HepG2 (cell line): ENCODE data around the gene FCRL5.

Experiments used
- KDM3A ChIP-seq: IDR thresholded peaks from 2 replicates; pipeline ENCODE4 v1.6.1; 2018; ENCODE audit warnings: low read depth, missing compliant biosample characterization
- MAZ ChIP-seq, 2 experiments: sonication (generic) in 1 of 2; formaldehyde crosslinking in 1 of 2; IDR thresholded peaks; 2 replicates each; pipeline versions ENCODE4 v1.5.0 to v1.6.1; 2012 to 2020; ENCODE audit warnings: low read depth in 2 of 2, mild to moderate bottlenecking in 2 of 2, borderline replicate concordance in 1 of 2, improper control_type of control experiment in 1 of 2, low read length in 1 of 2, missing genetic modification reagents in 1 of 2, moderate library complexity in 1 of 2
- U2AF2 ChIP-seq: fragments of 200-400 bp; formaldehyde crosslinking; IDR thresholded peaks from 2 replicates; pipeline ENCODE4 v1.6.1; 2017; ENCODE audit warnings: low read depth, mild to moderate bottlenecking, low read length
- YY1 ChIP-seq: IDR thresholded peaks from 2 replicates; pipeline ENCODE4 v1.6.1; 2011; ENCODE audit warnings: low read length, low read depth, moderate library complexity, mild to moderate bottlenecking; ENCODE audit not compliant: insufficient read depth, insufficient replicate concordance
- ZNF614 ChIP-seq: IDR thresholded peaks from 2 replicates; pipeline ENCODE4 v1.6.1; 2018; ENCODE audit warnings: missing biosample characterization, missing genetic modification reagents, inconsistent platforms, borderline replicate concordance
- ZNF879 ChIP-seq: sonication (generic); formaldehyde crosslinking; IDR thresholded peaks from 2 replicates; pipeline ENCODE4 v1.8.1; 2023; ENCODE audit warnings: missing genetic modification reagents
- TF ChIP-seq, protein P1 (sequence below): sonication (generic); formaldehyde crosslinking; IDR thresholded peaks from 2 replicates; pipeline ENCODE4 v1.4.0; 2020; ENCODE audit warnings: low read depth, missing genetic modification reagents
- TF ChIP-seq, protein P2 (sequence below), 2 experiments: sonication (generic) in 1 of 2; formaldehyde crosslinking in 1 of 2; IDR thresholded peaks; 2 replicates each; pipeline versions ENCODE4 v1.6.1 to v1.9.0; 2014 to 2022; ENCODE audit warnings: antibody characterized with exemption in 1 of 2, borderline replicate concordance in 1 of 2, inconsistent platforms in 1 of 2, low read depth in 1 of 2, missing genetic modification reagents in 1 of 2
- TF ChIP-seq, protein P3 (sequence below): sonication (generic); formaldehyde crosslinking; IDR thresholded peaks from 2 replicates; pipeline ENCODE4 v1.8.1; 2022; ENCODE audit warnings: mild to moderate bottlenecking, missing genetic modification reagents
- TF ChIP-seq, protein P4 (sequence below): sonication (generic); formaldehyde crosslinking; IDR thresholded peaks from 2 replicates; pipeline ENCODE4 v1.5.0; 2020; ENCODE audit warnings: mild to moderate bottlenecking, low read depth, missing genetic modification reagents, borderline replicate concordance
- TF ChIP-seq, protein P5 (sequence below): sonication (generic); formaldehyde crosslinking; IDR thresholded peaks from 2 replicates; pipeline ENCODE4 v1.5.0; 2020; ENCODE audit warnings: mild to moderate bottlenecking, missing genetic modification reagents, moderate library complexity

DNA sequence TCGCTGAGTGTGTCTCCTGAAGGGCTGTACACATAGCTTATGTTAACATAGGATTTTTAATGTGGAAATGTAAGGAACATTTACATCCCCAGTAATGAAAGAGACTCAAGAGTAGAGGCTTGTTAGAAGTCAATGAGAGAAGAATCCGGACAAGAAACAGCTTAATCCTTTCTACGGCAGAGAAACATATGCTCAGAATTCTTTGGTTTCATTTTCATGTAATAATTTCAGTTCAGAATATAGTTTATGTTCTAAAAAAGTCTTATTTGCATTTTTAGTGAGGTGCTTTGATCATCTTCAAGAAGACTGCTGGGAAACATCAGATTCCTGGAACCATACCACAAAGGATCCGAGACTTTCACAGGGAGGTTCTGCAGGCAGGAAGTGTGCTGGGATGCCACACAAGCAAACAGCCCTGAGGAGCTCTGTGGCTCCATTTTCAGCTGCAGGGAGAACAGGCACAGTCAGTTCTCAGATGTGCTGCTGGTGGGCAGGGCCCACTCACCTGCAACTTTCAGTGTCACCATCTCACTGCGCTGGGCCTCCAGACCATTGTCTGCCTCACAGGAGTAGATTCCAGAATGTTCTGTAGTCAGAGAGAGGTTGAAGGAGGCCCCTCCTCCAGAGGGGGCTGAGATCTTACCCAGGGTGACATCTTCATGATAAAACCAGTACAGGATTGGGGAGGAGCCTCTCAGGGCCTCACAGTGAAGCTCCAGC is 28.4 kb downstream of the FCRL5 start:
- TF ChIP-seq, protein P1, sequence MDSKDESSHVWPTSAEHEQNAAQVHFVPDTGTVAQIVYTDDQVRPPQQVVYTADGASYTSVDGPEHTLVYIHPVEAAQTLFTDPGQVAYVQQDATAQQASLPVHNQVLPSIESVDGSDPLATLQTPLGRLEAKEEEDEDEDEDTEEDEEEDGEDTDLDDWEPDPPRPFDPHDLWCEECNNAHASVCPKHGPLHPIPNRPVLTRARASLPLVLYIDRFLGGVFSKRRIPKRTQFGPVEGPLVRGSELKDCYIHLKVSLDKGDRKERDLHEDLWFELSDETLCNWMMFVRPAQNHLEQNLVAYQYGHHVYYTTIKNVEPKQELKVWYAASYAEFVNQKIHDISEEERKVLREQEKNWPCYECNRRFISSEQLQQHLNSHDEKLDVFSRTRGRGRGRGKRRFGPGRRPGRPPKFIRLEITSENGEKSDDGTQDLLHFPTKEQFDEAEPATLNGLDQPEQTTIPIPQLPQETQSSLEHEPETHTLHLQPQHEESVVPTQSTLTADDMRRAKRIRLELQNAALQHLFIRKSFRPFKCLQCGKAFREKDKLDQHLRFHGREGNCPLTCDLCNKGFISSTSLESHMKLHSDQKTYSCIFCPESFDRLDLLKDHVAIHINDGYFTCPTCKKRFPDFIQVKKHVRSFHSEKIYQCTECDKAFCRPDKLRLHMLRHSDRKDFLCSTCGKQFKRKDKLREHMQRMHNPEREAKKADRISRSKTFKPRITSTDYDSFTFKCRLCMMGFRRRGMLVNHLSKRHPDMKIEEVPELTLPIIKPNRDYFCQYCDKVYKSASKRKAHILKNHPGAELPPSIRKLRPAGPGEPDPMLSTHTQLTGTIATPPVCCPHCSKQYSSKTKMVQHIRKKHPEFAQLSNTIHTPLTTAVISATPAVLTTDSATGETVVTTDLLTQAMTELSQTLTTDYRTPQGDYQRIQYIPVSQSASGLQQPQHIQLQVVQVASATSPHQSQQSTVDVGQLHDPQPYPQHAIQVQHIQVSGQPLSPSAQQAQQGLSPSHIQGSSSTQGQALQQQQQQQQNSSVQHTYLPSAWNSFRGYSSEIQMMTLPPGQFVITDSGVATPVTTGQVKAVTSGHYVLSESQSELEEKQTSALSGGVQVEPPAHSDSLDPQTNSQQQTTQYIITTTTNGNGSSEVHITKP (CRISPR knock-in tag): no peak
- TF ChIP-seq, protein P2, sequence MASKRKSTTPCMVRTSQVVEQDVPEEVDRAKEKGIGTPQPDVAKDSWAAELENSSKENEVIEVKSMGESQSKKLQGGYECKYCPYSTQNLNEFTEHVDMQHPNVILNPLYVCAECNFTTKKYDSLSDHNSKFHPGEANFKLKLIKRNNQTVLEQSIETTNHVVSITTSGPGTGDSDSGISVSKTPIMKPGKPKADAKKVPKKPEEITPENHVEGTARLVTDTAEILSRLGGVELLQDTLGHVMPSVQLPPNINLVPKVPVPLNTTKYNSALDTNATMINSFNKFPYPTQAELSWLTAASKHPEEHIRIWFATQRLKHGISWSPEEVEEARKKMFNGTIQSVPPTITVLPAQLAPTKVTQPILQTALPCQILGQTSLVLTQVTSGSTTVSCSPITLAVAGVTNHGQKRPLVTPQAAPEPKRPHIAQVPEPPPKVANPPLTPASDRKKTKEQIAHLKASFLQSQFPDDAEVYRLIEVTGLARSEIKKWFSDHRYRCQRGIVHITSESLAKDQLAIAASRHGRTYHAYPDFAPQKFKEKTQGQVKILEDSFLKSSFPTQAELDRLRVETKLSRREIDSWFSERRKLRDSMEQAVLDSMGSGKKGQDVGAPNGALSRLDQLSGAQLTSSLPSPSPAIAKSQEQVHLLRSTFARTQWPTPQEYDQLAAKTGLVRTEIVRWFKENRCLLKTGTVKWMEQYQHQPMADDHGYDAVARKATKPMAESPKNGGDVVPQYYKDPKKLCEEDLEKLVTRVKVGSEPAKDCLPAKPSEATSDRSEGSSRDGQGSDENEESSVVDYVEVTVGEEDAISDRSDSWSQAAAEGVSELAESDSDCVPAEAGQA (IDR thresholded peaks at IDR 0.05; ENCODE audit: low read depth): no peak
- TF ChIP-seq, protein P2 (CRISPR knock-in tag; IDR thresholded peaks at IDR 0.05; ENCODE audit: borderline replicate concordance): no peak
- TF ChIP-seq, protein P3, sequence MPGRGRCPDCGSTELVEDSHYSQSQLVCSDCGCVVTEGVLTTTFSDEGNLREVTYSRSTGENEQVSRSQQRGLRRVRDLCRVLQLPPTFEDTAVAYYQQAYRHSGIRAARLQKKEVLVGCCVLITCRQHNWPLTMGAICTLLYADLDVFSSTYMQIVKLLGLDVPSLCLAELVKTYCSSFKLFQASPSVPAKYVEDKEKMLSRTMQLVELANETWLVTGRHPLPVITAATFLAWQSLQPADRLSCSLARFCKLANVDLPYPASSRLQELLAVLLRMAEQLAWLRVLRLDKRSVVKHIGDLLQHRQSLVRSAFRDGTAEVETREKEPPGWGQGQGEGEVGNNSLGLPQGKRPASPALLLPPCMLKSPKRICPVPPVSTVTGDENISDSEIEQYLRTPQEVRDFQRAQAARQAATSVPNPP (CRISPR knock-in tag): no peak
- no peak for TF ChIP-seq MAZ (IDR thresholded peaks at IDR 0.05; ENCODE audit: borderline replicate concordance, low read depth, low read length)
- no peak for TF ChIP-seq MAZ (CRISPR knock-in tag; IDR thresholded peaks at IDR 0.05; ENCODE audit: low read depth)
- no peak for TF ChIP-seq ZNF879 (CRISPR knock-in tag)
- TF ChIP-seq ZNF614 (CRISPR knock-in tag): no peak
- TF ChIP-seq, protein P4, sequence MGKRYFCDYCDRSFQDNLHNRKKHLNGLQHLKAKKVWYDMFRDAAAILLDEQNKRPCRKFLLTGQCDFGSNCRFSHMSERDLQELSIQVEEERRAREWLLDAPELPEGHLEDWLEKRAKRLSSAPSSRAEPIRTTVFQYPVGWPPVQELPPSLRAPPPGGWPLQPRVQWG (CRISPR knock-in tag): no peak
- no peak for TF ChIP-seq KDM3A (CRISPR knock-in tag)
- TF ChIP-seq, protein P5, sequence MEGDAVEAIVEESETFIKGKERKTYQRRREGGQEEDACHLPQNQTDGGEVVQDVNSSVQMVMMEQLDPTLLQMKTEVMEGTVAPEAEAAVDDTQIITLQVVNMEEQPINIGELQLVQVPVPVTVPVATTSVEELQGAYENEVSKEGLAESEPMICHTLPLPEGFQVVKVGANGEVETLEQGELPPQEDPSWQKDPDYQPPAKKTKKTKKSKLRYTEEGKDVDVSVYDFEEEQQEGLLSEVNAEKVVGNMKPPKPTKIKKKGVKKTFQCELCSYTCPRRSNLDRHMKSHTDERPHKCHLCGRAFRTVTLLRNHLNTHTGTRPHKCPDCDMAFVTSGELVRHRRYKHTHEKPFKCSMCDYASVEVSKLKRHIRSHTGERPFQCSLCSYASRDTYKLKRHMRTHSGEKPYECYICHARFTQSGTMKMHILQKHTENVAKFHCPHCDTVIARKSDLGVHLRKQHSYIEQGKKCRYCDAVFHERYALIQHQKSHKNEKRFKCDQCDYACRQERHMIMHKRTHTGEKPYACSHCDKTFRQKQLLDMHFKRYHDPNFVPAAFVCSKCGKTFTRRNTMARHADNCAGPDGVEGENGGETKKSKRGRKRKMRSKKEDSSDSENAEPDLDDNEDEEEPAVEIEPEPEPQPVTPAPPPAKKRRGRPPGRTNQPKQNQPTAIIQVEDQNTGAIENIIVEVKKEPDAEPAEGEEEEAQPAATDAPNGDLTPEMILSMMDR: no peak
- no peak for TF ChIP-seq U2AF2
- TF ChIP-seq YY1: no peak
